C4-2B (cell line): ENCODE data around the gene WFDC1.

Experiments
- H3K27ac ChIP-seq: fragments of 450-650 bp; 2 replicates; pipeline ENCODE4 v1.5.1; 2017
- CTCF ChIP-seq: fragments of 450-650 bp; conservative IDR thresholded peaks from 2 replicates; pipeline ENCODE4 v1.5.1; 2017; ENCODE audit warnings: mild to moderate bottlenecking
- ZFX ChIP-seq: fragments of 450-650 bp; IDR thresholded peaks from 2 replicates; pipeline ENCODE4 v1.6.1; 2017

The WFDC1 gene

GRCh38 chr16:84254062-84254461, 40.6 kb upstream of the WFDC1 start:
- H3K27ac ChIP-seq: no peak overlapping the region
- no peak for TF ChIP-seq CTCF
- no peak for TF ChIP-seq ZFX

GRCh38 chr16:84255050-84255810, 39.4 kb upstream of the WFDC1 start:
- TF ChIP-seq ZFX: no peak
- no peak for TF ChIP-seq CTCF
- no peak overlapping the region for H3K27ac ChIP-seq

- TF ChIP-seq ZFX (no peak), CTCF (no peak)
- no peak overlapping the region for H3K27ac ChIP-seq
Measured at GRCh38 chr16:84258266-84258665, 36.4 kb upstream of the WFDC1 start.

- no peak overlapping the region for H3K27ac ChIP-seq
- TF ChIP-seq CTCF (no peak), ZFX (no peak)
Measured at GRCh38 chr16:84259691-84260090, 35.0 kb upstream of the WFDC1 start.

GRCh38 chr16:84260766-84261554, 33.7 kb upstream of the WFDC1 start:
- no peak overlapping the region for H3K27ac ChIP-seq
- no peak for TF ChIP-seq CTCF
- no peak for TF ChIP-seq ZFX

GRCh38 chr16:84262031-84262430, 32.6 kb upstream of the WFDC1 start:
- TF ChIP-seq CTCF (no peak), ZFX (no peak)
- no peak overlapping the region for H3K27ac ChIP-seq

GRCh38 chr16:84262939-84263338, 31.7 kb upstream of the WFDC1 start:
- no peak overlapping the region for H3K27ac ChIP-seq
- no peak for TF ChIP-seq ZFX
- no peak for TF ChIP-seq CTCF
